HEK293 (cell line): ENCODE results near the gene CNEP1R1.
A peak's percentile ranks its signal among the peaks of the same experiment; 100 is the strongest.

Experiments used
- CTCF ChIA-PET: fragments of 350-600 bp; formaldehyde crosslinking; extraction: SDS; loops from one replicate; lab custom pipeline; 2021; ENCODE audit warnings: antibody characterized with exemption; lab: Yijun Ruan, JAX
- POLR2A ChIA-PET: fragments of 300-600 bp; formaldehyde crosslinking; extraction: SDS; loops from one replicate; lab custom pipeline; 2020; ENCODE audit warnings: antibody characterized with exemption, inconsistent platforms; lab: Yijun Ruan, JAX
- H3K27ac ChIP-seq: fragments of 200-500 bp; sonication (Bioruptor generic); 2 replicates; pipeline ENCODE4 v1.5.1; 2014; ENCODE audit warnings: low read depth, low read length, control low read depth, inconsistent platforms; ENCODE audit errors: extremely low read depth
- H3K36me3 ChIP-seq, 2 experiments: fragments of 200-500 bp in 1 of 2; sonication (Bioruptor generic) in 1 of 2; 1 replicate in 1 of 2; 2 replicates in 1 of 2; pipeline ENCODE4 v1.5.1; 2014 to 2017; ENCODE audit warnings: inconsistent platforms in 2 of 2, low read length in 2 of 2; ENCODE audit not compliant: control insufficient read depth in 2 of 2, insufficient read depth in 1 of 2
- H3K4me1 ChIP-seq: fragments of 200-500 bp; sonication (Bioruptor generic); 2 replicates; pipeline ENCODE4 v1.5.1; 2014; ENCODE audit warnings: mild to moderate bottlenecking, low read length, inconsistent platforms; ENCODE audit not compliant: control insufficient read depth, insufficient read depth
- H3K4me3 ChIP-seq: 2 replicates; pipeline ENCODE4 v1.5.1; 2011; ENCODE audit warnings: low read depth, mild to moderate bottlenecking, control low read depth, low read length, moderate library complexity
- H3K9me3 ChIP-seq: fragments of 200-500 bp; sonication (Bioruptor generic); 2 replicates; pipeline ENCODE4 v1.5.1; 2014; ENCODE audit warnings: low read depth, low read length, inconsistent platforms; ENCODE audit not compliant: control insufficient read depth, insufficient read depth
- AEBP2 ChIP-seq: fragments of 450-650 bp; formaldehyde crosslinking; IDR thresholded peaks from 2 replicates; pipeline ENCODE4 v1.5.1; 2016; ENCODE audit warnings: missing biosample characterization, missing genetic modification characterization, borderline replicate concordance
- ATF2 ChIP-seq: fragments of 450-650 bp; formaldehyde crosslinking; IDR thresholded peaks from 2 replicates; pipeline ENCODE4 v1.5.1; 2016; ENCODE audit warnings: missing biosample characterization, missing genetic modification characterization, low read depth
- HOXC10 ChIP-seq: sonication (generic); formaldehyde crosslinking; IDR thresholded peaks from 2 replicates; pipeline ENCODE4 v1.8.1; 2023; ENCODE audit warnings: mild to moderate bottlenecking, missing genetic modification reagents
- INSM2 ChIP-seq: fragments of 450-650 bp; formaldehyde crosslinking; IDR thresholded peaks from 2 replicates; pipeline ENCODE4 v1.5.1; 2016; ENCODE audit warnings: missing biosample characterization, missing genetic modification characterization
- KLF9 ChIP-seq: fragments of 450-650 bp; formaldehyde crosslinking; IDR thresholded peaks from 2 replicates; pipeline ENCODE4 v1.5.1; 2016; ENCODE audit warnings: missing biosample characterization, missing genetic modification characterization, low read depth
- YY2 ChIP-seq: fragments of 450-650 bp; formaldehyde crosslinking; IDR thresholded peaks from 2 replicates; pipeline ENCODE4 v1.5.1; 2016; ENCODE audit warnings: missing biosample characterization, missing genetic modification characterization
- ZBTB44 ChIP-seq: fragments of 450-650 bp; IDR thresholded peaks from 2 replicates; pipeline ENCODE4 v1.5.1; 2018; ENCODE audit warnings: missing biosample characterization, mild to moderate bottlenecking, missing genetic modification characterization
- ZBTB6 ChIP-seq: fragments of 450-650 bp; formaldehyde crosslinking; IDR thresholded peaks from 2 replicates; pipeline ENCODE4 v1.5.1; 2017; ENCODE audit warnings: missing biosample characterization, missing genetic modification characterization
- ZNF10 ChIP-seq: fragments of 450-650 bp; formaldehyde crosslinking; IDR thresholded peaks from 2 replicates; pipeline ENCODE4 v1.5.1; 2017; ENCODE audit warnings: missing biosample characterization, missing genetic modification characterization
- ZNF114 ChIP-seq: fragments of 450-650 bp; formaldehyde crosslinking; IDR thresholded peaks from 2 replicates; pipeline ENCODE4 v1.5.0; 2017; ENCODE audit warnings: missing biosample characterization, missing genetic modification characterization
- ZNF140 ChIP-seq: fragments of 450-650 bp; formaldehyde crosslinking; IDR thresholded peaks from 2 replicates; pipeline ENCODE4 v1.5.1; 2016; ENCODE audit warnings: missing biosample characterization, missing genetic modification characterization
- ZNF169 ChIP-seq: fragments of 450-650 bp; formaldehyde crosslinking; IDR thresholded peaks from 2 replicates; pipeline ENCODE4 v1.5.1; 2016; ENCODE audit warnings: missing biosample characterization, missing genetic modification characterization
- ZNF221 ChIP-seq: fragments of 450-650 bp; formaldehyde crosslinking; IDR thresholded peaks from 2 replicates; pipeline ENCODE4 v1.5.1; 2017; ENCODE audit warnings: missing biosample characterization, missing genetic modification characterization, borderline replicate concordance
- ZNF24 ChIP-seq: fragments of 450-650 bp; formaldehyde crosslinking; IDR thresholded peaks from 2 replicates; pipeline ENCODE4 v1.5.1; 2016; ENCODE audit warnings: missing biosample characterization, missing genetic modification characterization
- ZNF292 ChIP-seq: fragments of 450-650 bp; formaldehyde crosslinking; IDR thresholded peaks from 2 replicates; pipeline ENCODE4 v1.5.1; 2016; ENCODE audit warnings: low read depth, missing biosample characterization, missing genetic modification characterization, borderline replicate concordance
- ZNF341 ChIP-seq: fragments of 450-650 bp; formaldehyde crosslinking; IDR thresholded peaks from 2 replicates; pipeline ENCODE4; 2016; ENCODE audit warnings: low read depth, missing biosample characterization, missing genetic modification characterization
- ZNF391 ChIP-seq: fragments of 450-650 bp; formaldehyde crosslinking; IDR thresholded peaks from 2 replicates; pipeline ENCODE4 v1.5.1; 2016; ENCODE audit warnings: low read depth, missing biosample characterization, missing genetic modification characterization, borderline replicate concordance
- ZNF394 ChIP-seq: fragments of 450-650 bp; formaldehyde crosslinking; IDR thresholded peaks from 2 replicates; pipeline ENCODE4 v1.5.1; 2016; ENCODE audit warnings: missing biosample characterization, missing genetic modification characterization, mild to moderate bottlenecking, moderate library complexity, borderline replicate concordance
- ZNF48 ChIP-seq: fragments of 450-650 bp; formaldehyde crosslinking; IDR thresholded peaks from 2 replicates; pipeline ENCODE4 v1.5.1; 2016; ENCODE audit warnings: missing biosample characterization, missing genetic modification characterization
- ZNF530 ChIP-seq: fragments of 450-650 bp; formaldehyde crosslinking; IDR thresholded peaks from 2 replicates; pipeline ENCODE4 v1.5.1; 2016; ENCODE audit warnings: low read depth, missing biosample characterization, missing genetic modification characterization
- ZNF544 ChIP-seq: fragments of 450-650 bp; formaldehyde crosslinking; IDR thresholded peaks from 2 replicates; pipeline ENCODE4 v1.5.0; 2017; ENCODE audit warnings: missing biosample characterization, missing genetic modification characterization
- ZNF549 ChIP-seq: fragments of 450-650 bp; IDR thresholded peaks from 2 replicates; pipeline ENCODE4 v1.5.1; 2018; ENCODE audit warnings: missing biosample characterization, missing genetic modification characterization, mild to moderate bottlenecking, inconsistent platforms, moderate library complexity
- ZNF555 ChIP-seq: fragments of 450-650 bp; formaldehyde crosslinking; conservative IDR thresholded peaks from 2 replicates; pipeline ENCODE4 v1.5.1; 2017; ENCODE audit warnings: missing biosample characterization, mild to moderate bottlenecking, missing genetic modification characterization, inconsistent platforms
- ZNF600 ChIP-seq: fragments of 450-650 bp; formaldehyde crosslinking; IDR thresholded peaks from 2 replicates; pipeline ENCODE4 v1.5.1; 2016; ENCODE audit warnings: missing biosample characterization, missing genetic modification characterization
- ZNF692 ChIP-seq: fragments of 450-650 bp; formaldehyde crosslinking; IDR thresholded peaks from 2 replicates; pipeline ENCODE4 v1.5.1; 2016; ENCODE audit warnings: missing biosample characterization, missing genetic modification characterization
- ZNF747 ChIP-seq: fragments of 450-650 bp; formaldehyde crosslinking; IDR thresholded peaks from 2 replicates; pipeline ENCODE4 v1.5.1; 2016; ENCODE audit warnings: missing biosample characterization, missing genetic modification characterization
- ZSCAN30 ChIP-seq: fragments of 450-650 bp; IDR thresholded peaks from 2 replicates; pipeline ENCODE4 v1.5.1; 2018; ENCODE audit warnings: missing biosample characterization, mild to moderate bottlenecking, missing genetic modification characterization, moderate library complexity

CNEP1R1 gene

GRCh38 chr16:50065624-50066481 lies 40.8 kb downstream of the CNEP1R1 start, which contains the start of gene HEATR3:
TSS of gene HEATR3 (plus strand) at chr16:50065970. CDS start at chr16:50066132, 162 bp downstream.
- Histone ChIP-seq H3K36me3 (peaks cover 7 to 32% of the 10 kb centered on the region in 2 experiments; a peak in 2 of 3 replicates), H3K9me3 (no peaks in the 10 kb centered on the region), H3K4me3 (peak within 1 kb of the TSS; percentile 98), H3K27ac (peak within 1 kb of the TSS; percentile 97), H3K4me1 (no peaks in the 10 kb centered on the region)
- ChIA-PET CTCF (interaction anchor here (0.6 to 5.0 kb wide), 5 partner anchors 19 to 444 kb away, joined by 3 to 70 read pairs (median 4); no protein-coding TSS in a partner anchor), POLR2A (interaction anchor here (0.5 to 1.6 kb wide), 16 partner anchors 8 to 1641 kb away, joined by 3 to 14 read pairs (median 4); partner anchors contain the start of genes CNEP1R1 and TENT4B)
- TF ChIP-seq ZNF549, result no peak
- peak; percentile 77 for TF ChIP-seq ZBTB6 (tag by site-specific recombination)
- TF ChIP-seq KLF9 (tag by site-specific recombination), result peak; percentile 42; the same call in 1 of the 2 replicates
- TF ChIP-seq ZNF555 (tag by site-specific recombination), result no peak
- no peak for TF ChIP-seq AEBP2 (tag by site-specific recombination)
- no peak for TF ChIP-seq ZNF544 (tag by site-specific recombination)
- 0 out of 2 replicates have a peak, but pooled peaks have one; percentile 32 for TF ChIP-seq ZNF24 (tag by site-specific recombination)
- 0 out of 2 replicates have a peak, but pooled peaks have one; percentile 68 for TF ChIP-seq ZNF391 (tag by site-specific recombination)
- TF ChIP-seq ZNF48 (tag by site-specific recombination), result no peak
- TF ChIP-seq HOXC10 (CRISPR knock-in tag), result no peak
- TF ChIP-seq ZNF600 (tag by site-specific recombination), result peak; percentile 66
- TF ChIP-seq INSM2 (tag by site-specific recombination), result no peak
- TF ChIP-seq ZBTB44 (tag by site-specific recombination), result 0 out of 2 replicates have a peak, but pooled peaks have one; percentile 1
- no peak for TF ChIP-seq ZNF114 (tag by site-specific recombination)
- TF ChIP-seq YY2, result no peak
- peak; percentile 62 for TF ChIP-seq ZNF341
- no peak for TF ChIP-seq ZNF140 (tag by site-specific recombination)
- no peak for TF ChIP-seq ZNF221 (tag by site-specific recombination)
- TF ChIP-seq ZSCAN30 (tag by site-specific recombination), result no peak
- TF ChIP-seq ZNF692 (tag by site-specific recombination), result peak; percentile 65
- TF ChIP-seq ZNF394 (tag by site-specific recombination), result no peak; the same call in 1 of the 2 replicates
- no peak for TF ChIP-seq ZNF747 (tag by site-specific recombination)
- no peak; the same call in 1 of the 2 replicates for TF ChIP-seq ZNF169 (tag by site-specific recombination)
- no peak for TF ChIP-seq ZNF530 (tag by site-specific recombination)
- TF ChIP-seq ZNF292 (tag by site-specific recombination), result no peak
- TF ChIP-seq ZNF10 (tag by site-specific recombination), result no peak; the same call in 1 of the 2 replicates
- TF ChIP-seq ATF2 (tag by site-specific recombination), result no peak
